ENCODE data around the gene CTIF.

CTIF gene

GRCh38 chr18:48843162-48843561, 304.3 kb downstream of the CTIF start:
- peaks cover 8% of the 10 kb centered on the region; the same call in 1 of the 2 replicates for H3K4me1 ChIP-seq (ENCODE audit: control insufficient read depth, insufficient read depth, low read length)
- no peak overlapping the region for H3K4me3 ChIP-seq (ENCODE audit: low read depth, low read length)
- H3K9me3 ChIP-seq (ENCODE audit: control insufficient read depth, insufficient read depth, low read length): no peaks in the 10 kb centered on the region
- no peak overlapping the region for H3K9ac ChIP-seq (ENCODE audit: low read depth, low read length)
- H3K27me3 ChIP-seq (ENCODE audit: control insufficient read depth, insufficient read depth, low read length): no peaks in the 10 kb centered on the region
- H3K27ac ChIP-seq (ENCODE audit: low read depth, low read length): no peak overlapping the region
- no peaks in the 10 kb centered on the region for H3K36me3 ChIP-seq (ENCODE audit: control insufficient read depth, insufficient read depth, low read length)

GRCh38 chr18:48843596-48843995, 304.8 kb downstream of the CTIF start:
- peaks cover 12% of the 10 kb centered on the region; the same call in 1 of the 2 replicates for H3K4me1 ChIP-seq (ENCODE audit: control insufficient read depth, insufficient read depth, low read length)
- no peaks in the 10 kb centered on the region for H3K9me3 ChIP-seq (ENCODE audit: control insufficient read depth, insufficient read depth, low read length)
- H3K27me3 ChIP-seq (ENCODE audit: control insufficient read depth, insufficient read depth, low read length): no peaks in the 10 kb centered on the region
- no peaks in the 10 kb centered on the region for H3K36me3 ChIP-seq (ENCODE audit: control insufficient read depth, insufficient read depth, low read length)
- no peak overlapping the region for H3K4me3 ChIP-seq (ENCODE audit: low read depth, low read length)
- no peak overlapping the region for H3K9ac ChIP-seq (ENCODE audit: low read depth, low read length)
- no peak overlapping the region for H3K27ac ChIP-seq (ENCODE audit: low read depth, low read length)

- H3K4me3 ChIP-seq (ENCODE audit: low read depth, low read length): no peak overlapping the region
Observed at GRCh38 chr18:48844271-48844670, 305.4 kb downstream of the CTIF start.

GRCh38 chr18:48845174-48845573, 306.3 kb downstream of the CTIF start:
- H3K27ac ChIP-seq (ENCODE audit: low read depth, low read length): no peak overlapping the region
- H3K4me1 ChIP-seq (ENCODE audit: control insufficient read depth, insufficient read depth, low read length): peaks cover 16% of the 10 kb centered on the region; the same call in 1 of the 2 replicates
- H3K9ac ChIP-seq (ENCODE audit: low read depth, low read length): no peak overlapping the region

More at GRCh38 chr18:48844271-48844670, 305.4 kb downstream of the CTIF start:
- Histone ChIP-seq H3K27me3 (ENCODE audit: control insufficient read depth, insufficient read depth, low read length) (no peaks in the 10 kb centered on the region), H3K9me3 (ENCODE audit: control insufficient read depth, insufficient read depth, low read length) (no peaks in the 10 kb centered on the region), H3K9ac (ENCODE audit: low read depth, low read length) (no peak overlapping the region), H3K36me3 (ENCODE audit: control insufficient read depth, insufficient read depth, low read length) (no peaks in the 10 kb centered on the region), H3K27ac (ENCODE audit: low read depth, low read length) (no peak overlapping the region), H3K4me1 (ENCODE audit: control insufficient read depth, insufficient read depth, low read length) (peaks cover 16% of the 10 kb centered on the region; the same call in 1 of the 2 replicates)

GRCh38 chr18:48846423-48846932, 307.6 kb downstream of the CTIF start:
- no peaks in the 10 kb centered on the region for H3K27me3 ChIP-seq (ENCODE audit: control insufficient read depth, insufficient read depth, low read length)
- H3K9me3 ChIP-seq (ENCODE audit: control insufficient read depth, insufficient read depth, low read length): no peaks in the 10 kb centered on the region
- no peak overlapping the region for H3K4me3 ChIP-seq (ENCODE audit: low read depth, low read length)
- no peaks in the 10 kb centered on the region for H3K36me3 ChIP-seq (ENCODE audit: control insufficient read depth, insufficient read depth, low read length)
- H3K27ac ChIP-seq (ENCODE audit: low read depth, low read length): no peak overlapping the region
- peaks cover 25% of the 10 kb centered on the region for H3K4me1 ChIP-seq (ENCODE audit: control insufficient read depth, insufficient read depth, low read length)
- H3K9ac ChIP-seq (ENCODE audit: low read depth, low read length): no peak overlapping the region

More at GRCh38 chr18:48845174-48845573, 306.3 kb downstream of the CTIF start:
- no peaks in the 10 kb centered on the region for H3K36me3 ChIP-seq (ENCODE audit: control insufficient read depth, insufficient read depth, low read length)
- no peak overlapping the region for H3K4me3 ChIP-seq (ENCODE audit: low read depth, low read length)
- no peaks in the 10 kb centered on the region for H3K27me3 ChIP-seq (ENCODE audit: control insufficient read depth, insufficient read depth, low read length)
- H3K9me3 ChIP-seq (ENCODE audit: control insufficient read depth, insufficient read depth, low read length): no peaks in the 10 kb centered on the region

- no peaks in the 10 kb centered on the region for H3K36me3 ChIP-seq (ENCODE audit: control insufficient read depth, insufficient read depth, low read length)
- no peak overlapping the region for H3K9ac ChIP-seq (ENCODE audit: low read depth, low read length)
- H3K4me1 ChIP-seq (ENCODE audit: control insufficient read depth, insufficient read depth, low read length): peaks cover 21% of the 10 kb centered on the region
- H3K4me3 ChIP-seq (ENCODE audit: low read depth, low read length): no peak overlapping the region
- no peaks in the 10 kb centered on the region for H3K27me3 ChIP-seq (ENCODE audit: control insufficient read depth, insufficient read depth, low read length)
- H3K27ac ChIP-seq (ENCODE audit: low read depth, low read length): no peak overlapping the region
- no peaks in the 10 kb centered on the region for H3K9me3 ChIP-seq (ENCODE audit: control insufficient read depth, insufficient read depth, low read length)
Observed at GRCh38 chr18:48847807-48848486, 309.1 kb downstream of the CTIF start.

GRCh38 chr18:48848641-48849143, 309.9 kb downstream of the CTIF start:
- Histone ChIP-seq H3K27ac (ENCODE audit: low read depth, low read length) (no peak overlapping the region), H3K36me3 (ENCODE audit: control insufficient read depth, insufficient read depth, low read length) (no peaks in the 10 kb centered on the region), H3K4me1 (ENCODE audit: control insufficient read depth, insufficient read depth, low read length) (peaks cover 21% of the 10 kb centered on the region), H3K27me3 (ENCODE audit: control insufficient read depth, insufficient read depth, low read length) (no peaks in the 10 kb centered on the region), H3K9me3 (ENCODE audit: control insufficient read depth, insufficient read depth, low read length) (no peaks in the 10 kb centered on the region), H3K9ac (ENCODE audit: low read depth, low read length) (no peak overlapping the region), H3K4me3 (ENCODE audit: low read depth, low read length) (no peak overlapping the region)

DNA sequence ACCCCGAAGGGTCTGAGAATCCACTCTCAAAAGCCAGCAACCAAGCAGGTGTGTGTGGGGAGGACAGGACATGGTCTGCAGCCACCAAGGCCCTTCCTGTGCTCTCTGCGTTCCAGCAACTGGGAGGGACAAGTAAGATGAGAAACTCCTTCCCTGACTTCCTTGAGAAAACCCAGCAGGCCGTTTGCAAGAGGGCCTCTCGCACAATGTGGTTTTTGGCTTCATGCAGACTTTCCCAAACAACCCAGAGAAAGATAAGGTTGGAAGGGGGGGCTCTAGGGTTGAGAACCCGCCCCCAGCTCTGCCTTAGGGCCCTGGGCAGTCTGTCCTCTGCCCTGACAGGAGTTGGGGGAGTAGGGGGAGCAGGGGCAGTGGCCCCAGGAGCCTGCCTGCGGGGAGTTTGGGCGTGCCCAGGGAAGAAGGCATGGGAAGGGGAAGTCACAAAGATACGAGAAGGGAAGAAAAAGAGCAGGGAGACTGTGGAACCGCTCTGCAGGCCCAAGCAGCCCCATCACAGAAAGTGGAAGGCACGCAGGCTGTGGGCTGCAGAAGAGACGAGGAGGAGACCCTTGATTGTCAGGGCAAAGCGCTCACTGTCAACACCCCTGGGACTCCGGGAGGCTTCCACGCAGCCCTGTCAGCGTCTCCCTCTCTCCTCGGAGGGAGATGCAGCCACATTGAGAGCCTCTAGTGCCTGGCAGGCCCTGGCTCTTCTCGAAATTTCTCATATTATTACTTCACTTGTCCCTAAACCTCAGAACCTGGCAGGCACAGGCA, 312.2 kb downstream of the CTIF start:
- H3K36me3 ChIP-seq (ENCODE audit: control insufficient read depth, insufficient read depth, low read length): peaks cover 3% of the 10 kb centered on the region; the same call in 1 of the 2 replicates
- no peak overlapping the region for H3K9ac ChIP-seq (ENCODE audit: low read depth, low read length)
- peaks cover 21% of the 10 kb centered on the region for H3K4me1 ChIP-seq (ENCODE audit: control insufficient read depth, insufficient read depth, low read length)
- peak overlapping the region; percentile 57 for H3K27ac ChIP-seq (ENCODE audit: low read depth, low read length)
- H3K27me3 ChIP-seq (ENCODE audit: control insufficient read depth, insufficient read depth, low read length): no peaks in the 10 kb centered on the region
- no peaks in the 10 kb centered on the region for H3K9me3 ChIP-seq (ENCODE audit: control insufficient read depth, insufficient read depth, low read length)
- no peak overlapping the region for H3K4me3 ChIP-seq (ENCODE audit: low read depth, low read length)

DNA sequence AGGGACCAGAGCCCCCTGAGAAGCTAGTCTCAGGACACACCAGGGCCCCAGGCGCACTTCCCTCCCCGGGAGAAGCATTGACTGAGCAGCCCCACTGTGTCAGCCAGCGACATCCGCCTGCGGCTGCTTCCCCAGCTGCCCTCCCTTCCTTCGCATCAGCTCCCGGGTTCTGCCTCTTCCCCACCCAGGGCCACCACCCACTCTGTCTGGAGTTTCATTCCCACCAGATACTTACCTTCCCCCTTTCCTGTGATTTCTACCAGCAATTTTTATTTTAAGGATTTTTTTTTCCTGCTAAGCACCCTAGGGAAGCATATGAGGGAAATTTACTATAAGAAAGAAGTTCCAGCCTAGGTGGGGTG, 312.7 kb downstream of the CTIF start:
- no peaks in the 10 kb centered on the region for H3K27me3 ChIP-seq (ENCODE audit: control insufficient read depth, insufficient read depth, low read length)
- peaks cover 3% of the 10 kb centered on the region; the same call in 1 of the 2 replicates for H3K36me3 ChIP-seq (ENCODE audit: control insufficient read depth, insufficient read depth, low read length)
- H3K4me3 ChIP-seq (ENCODE audit: low read depth, low read length): no peak overlapping the region
- H3K9me3 ChIP-seq (ENCODE audit: control insufficient read depth, insufficient read depth, low read length): no peaks in the 10 kb centered on the region
- H3K9ac ChIP-seq (ENCODE audit: low read depth, low read length): no peak overlapping the region
- peak overlapping the region; percentile 57 for H3K27ac ChIP-seq (ENCODE audit: low read depth, low read length)
- H3K4me1 ChIP-seq (ENCODE audit: control insufficient read depth, insufficient read depth, low read length): peaks cover 21% of the 10 kb centered on the region

- Histone ChIP-seq H3K9me3 (ENCODE audit: control insufficient read depth, insufficient read depth, low read length) (no peaks in the 10 kb centered on the region), H3K27ac (ENCODE audit: low read depth, low read length) (no peak overlapping the region), H3K9ac (ENCODE audit: low read depth, low read length) (no peak overlapping the region), H3K4me3 (ENCODE audit: low read depth, low read length) (no peak overlapping the region), H3K27me3 (ENCODE audit: control insufficient read depth, insufficient read depth, low read length) (no peaks in the 10 kb centered on the region), H3K36me3 (ENCODE audit: control insufficient read depth, insufficient read depth, low read length) (peaks cover 3% of the 10 kb centered on the region; the same call in 1 of the 2 replicates), H3K4me1 (ENCODE audit: control insufficient read depth, insufficient read depth, low read length) (peaks cover 21% of the 10 kb centered on the region)
Observed at GRCh38 chr18:48852292-48852691, 313.5 kb downstream of the CTIF start.

DNA sequence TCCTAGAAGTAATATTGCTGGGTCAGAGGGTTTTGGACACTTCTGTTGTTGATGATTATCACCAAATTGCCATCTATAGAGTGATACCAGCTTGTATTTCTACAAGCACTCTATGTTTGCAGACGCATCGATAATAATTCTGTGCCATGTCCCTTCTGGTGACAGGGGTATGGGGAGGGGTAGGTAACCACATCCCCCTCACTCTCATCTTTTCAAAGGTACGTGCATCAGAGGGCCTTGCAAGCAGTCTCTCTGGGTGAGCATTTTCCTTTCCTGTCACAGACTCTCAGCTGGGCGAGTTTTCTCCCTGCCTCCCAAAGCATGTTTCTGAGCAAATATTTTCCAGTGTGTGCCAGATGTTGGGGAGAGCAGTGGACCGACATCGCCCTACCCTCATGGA, 314.0 kb downstream of the CTIF start:
- no peaks in the 10 kb centered on the region for H3K27me3 ChIP-seq (ENCODE audit: control insufficient read depth, insufficient read depth, low read length)
- H3K9ac ChIP-seq (ENCODE audit: low read depth, low read length): no peak overlapping the region
- H3K36me3 ChIP-seq (ENCODE audit: control insufficient read depth, insufficient read depth, low read length): peaks cover 3% of the 10 kb centered on the region; the same call in 1 of the 2 replicates
- no peak overlapping the region for H3K4me3 ChIP-seq (ENCODE audit: low read depth, low read length)
- no peak overlapping the region for H3K27ac ChIP-seq (ENCODE audit: low read depth, low read length)
- no peaks in the 10 kb centered on the region for H3K9me3 ChIP-seq (ENCODE audit: control insufficient read depth, insufficient read depth, low read length)
- H3K4me1 ChIP-seq (ENCODE audit: control insufficient read depth, insufficient read depth, low read length): peaks cover 21% of the 10 kb centered on the region
